PC-3 (cell line): ENCODE results near the gene CCL8.

Experiments used
- CTCF ChIP-seq: fragments of 300-600 bp; sonication (generic); conservative IDR thresholded peaks from 2 replicates; pipeline ENCODE4 v1.5.1; 2017; ENCODE audit warnings: antibody characterized with exemption, low read depth, mild to moderate bottlenecking, low read length
- EZH2 ChIP-seq: fragments of 300-600 bp; sonication (generic); IDR thresholded peaks from one replicate; pipeline ENCODE4 v1.6.1; 2017; ENCODE audit warnings: antibody characterized with exemption, mild to moderate bottlenecking, low read length; ENCODE audit not compliant: unreplicated experiment

- TF ChIP-seq CTCF (no peak), EZH2 (no peak)
Measured at GRCh38 chr17:34299956-34300577, 19.2 kb upstream of the CCL8 start.
